GM18526 (cell line): Measurements from ENCODE around the gene SORCS2.

Experiments
- POLR2A ChIP-seq: IDR thresholded peaks from 3 replicates; pipeline ENCODE4 v1.6.1; 2011; ENCODE audit not compliant: insufficient read length; ENCODE audit errors: extremely low read depth

SORCS2 gene

DNA sequence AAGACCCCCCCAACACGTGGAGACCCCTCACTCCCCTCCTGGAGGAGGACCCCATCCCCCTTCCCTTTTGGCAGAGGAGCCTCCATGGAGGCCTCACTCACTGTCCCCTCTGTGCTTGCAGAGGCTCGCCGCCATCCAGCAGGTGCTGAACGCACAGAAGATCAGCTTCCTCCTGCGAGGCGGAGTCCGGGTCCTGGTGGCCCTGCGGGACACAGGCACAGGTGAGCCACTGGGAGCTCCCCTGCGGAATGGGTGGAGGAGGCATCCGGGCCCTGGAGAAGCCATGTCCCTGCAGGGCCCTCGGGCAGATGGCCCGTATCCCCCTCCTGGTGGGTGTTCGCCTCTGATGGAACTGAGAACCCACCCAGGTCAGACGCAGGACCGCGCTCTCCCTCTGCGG lies 540.9 kb downstream of the SORCS2 start:
- TF ChIP-seq POLR2A: no peak

DNA sequence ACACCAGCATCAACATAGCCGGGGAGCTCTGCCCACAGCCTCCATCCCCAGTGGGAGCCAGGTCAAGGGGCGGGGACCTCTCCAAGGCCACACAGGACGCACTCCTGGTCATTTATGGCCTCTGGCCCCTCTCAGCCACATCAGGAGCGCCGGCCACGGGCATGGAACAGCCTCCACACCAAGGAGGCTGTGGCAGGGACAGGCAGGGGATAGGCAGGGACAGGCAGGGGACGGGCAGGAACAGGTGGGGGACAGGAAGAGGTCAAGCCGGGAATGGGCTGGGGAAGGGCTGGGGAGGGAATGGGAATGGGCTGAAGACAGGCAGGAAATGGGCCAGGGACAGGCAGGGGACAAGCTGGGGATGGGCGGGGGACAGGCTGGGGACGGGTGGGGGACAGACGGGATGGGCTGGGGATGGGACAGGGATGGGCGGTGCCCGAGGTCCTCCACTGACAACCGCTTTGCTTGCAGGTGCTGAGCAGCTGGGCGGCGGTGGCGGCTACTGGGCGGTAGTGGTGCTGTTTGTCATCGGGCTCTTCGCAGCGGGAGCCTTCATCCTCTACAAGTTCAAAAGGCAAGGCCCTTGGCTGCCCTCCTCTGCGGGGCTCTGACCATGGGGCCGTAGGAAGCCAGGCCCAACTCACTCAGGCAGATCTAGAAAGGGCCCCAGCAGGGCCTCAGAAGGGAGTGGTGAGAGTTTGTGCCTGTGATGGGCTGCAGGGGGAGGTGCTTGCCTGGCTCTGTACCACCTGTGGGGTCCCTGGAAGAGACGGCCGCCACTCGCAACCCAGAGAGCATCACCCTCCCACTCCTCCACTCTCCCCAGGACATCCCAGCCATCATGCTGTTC lies 541.7 kb downstream of the SORCS2 start:
- TF ChIP-seq POLR2A: no peak

DNA sequence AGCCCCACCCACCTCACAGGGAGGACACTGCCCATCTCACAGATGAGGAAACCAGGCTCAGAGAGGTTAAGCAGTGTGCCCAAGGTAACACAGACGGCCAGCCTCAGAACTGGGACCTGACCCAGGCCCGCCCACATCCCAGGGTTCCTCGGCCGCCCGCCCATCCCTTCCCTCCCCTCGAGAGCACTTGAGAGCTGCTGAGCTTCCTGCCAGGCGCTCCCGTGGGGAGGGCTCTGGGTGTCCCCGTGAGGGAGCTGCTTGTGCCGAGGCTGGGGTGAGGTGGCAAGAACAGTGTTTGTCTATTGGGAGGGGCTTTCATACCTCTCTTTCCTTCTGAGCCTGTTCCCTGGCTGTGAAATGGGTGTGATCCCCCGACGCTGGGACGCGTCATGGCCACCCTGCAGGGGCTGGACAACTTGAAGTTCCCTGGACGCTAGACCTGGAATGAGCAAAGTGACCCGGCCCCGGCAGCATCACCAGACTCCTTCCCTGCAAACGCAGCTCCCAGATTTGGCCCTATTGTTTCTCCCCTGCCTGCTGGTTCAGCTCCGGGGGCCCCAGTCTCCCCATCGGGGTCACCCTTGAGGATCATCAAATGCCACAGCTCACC lies 542.4 kb downstream of the SORCS2 start:
- TF ChIP-seq POLR2A: no peak

DNA sequence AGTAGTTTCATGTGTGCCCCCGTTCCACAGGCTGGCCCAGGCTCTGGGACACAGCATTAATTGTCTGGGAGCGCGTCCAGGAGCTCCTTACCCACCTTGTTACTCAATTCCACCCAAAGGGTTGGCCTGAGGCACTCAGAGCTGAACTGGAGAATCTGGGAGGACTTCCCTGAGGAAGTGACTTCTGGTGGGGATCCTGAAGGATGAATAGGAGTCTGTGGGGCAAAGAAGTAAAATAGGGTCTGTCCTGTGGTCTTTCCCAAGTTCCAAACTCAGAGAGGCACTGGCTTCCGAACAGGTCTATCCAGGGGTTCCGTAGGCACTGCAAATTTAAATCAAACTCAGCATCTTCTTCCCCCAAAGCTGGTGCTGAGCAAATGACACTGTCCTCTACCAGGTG lies 543.1 kb downstream of the SORCS2 start:
- no peak for TF ChIP-seq POLR2A

DNA sequence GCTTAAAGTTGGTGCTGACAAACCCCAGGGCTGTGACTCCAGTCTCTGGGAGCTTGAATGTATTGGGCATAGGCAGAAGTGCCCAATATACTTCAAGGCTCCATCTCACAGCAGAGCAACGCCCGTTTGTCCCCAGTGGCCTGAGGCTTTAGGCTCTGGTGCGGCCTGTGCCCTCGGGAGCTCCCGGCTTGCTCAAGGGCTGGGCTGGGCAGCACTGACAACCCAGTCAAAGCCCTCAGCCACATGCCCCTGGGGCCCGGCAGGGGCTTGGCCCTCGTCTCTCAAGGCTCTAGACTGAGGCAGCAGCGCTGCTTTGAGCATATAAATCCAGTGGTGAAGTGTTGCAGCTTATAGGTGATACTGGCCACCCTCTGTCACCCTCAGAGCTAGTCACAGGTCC lies 543.6 kb downstream of the SORCS2 start:
- TF ChIP-seq POLR2A: no peak

DNA sequence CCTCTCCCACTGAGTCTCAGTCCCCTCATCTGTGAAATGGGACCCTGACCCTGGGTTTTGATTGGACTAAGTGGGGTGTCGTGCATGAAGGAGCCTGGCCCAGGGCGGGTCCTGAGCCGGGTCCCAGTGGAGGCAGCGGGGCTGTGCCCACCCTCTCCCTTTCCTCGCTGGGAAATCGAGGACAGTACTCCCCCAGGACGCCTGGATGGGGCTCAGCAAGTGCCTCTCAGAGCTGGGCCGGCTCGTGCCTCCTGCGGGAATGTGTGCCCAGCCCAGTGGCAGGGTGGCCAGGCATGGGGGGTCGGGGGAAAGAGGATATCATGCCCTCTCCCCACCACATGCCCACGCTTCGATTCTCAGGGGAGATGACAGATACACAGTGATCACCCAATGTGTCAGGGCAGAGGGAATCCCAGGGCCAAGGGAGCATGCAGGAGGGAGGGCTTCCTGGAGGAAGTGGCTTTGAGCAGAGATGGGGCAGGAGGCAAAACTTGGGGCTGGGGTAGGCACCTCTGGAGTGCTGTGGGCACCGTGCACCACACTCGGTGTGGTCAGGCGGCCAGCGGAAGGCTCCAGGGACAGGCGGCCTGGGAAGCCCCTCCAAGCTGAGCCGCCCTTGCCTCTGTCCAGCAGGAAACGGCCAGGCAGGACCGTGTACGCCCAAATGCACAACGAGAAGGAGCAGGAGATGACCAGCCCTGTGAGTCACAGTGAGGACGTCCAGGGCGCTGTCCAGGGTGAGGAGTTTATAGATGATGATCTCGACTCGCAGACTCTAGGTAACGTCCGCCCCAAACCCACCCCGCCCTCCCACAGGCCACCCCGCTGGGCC lies 544.3 kb downstream of the SORCS2 start:
- no peak for TF ChIP-seq POLR2A

DNA sequence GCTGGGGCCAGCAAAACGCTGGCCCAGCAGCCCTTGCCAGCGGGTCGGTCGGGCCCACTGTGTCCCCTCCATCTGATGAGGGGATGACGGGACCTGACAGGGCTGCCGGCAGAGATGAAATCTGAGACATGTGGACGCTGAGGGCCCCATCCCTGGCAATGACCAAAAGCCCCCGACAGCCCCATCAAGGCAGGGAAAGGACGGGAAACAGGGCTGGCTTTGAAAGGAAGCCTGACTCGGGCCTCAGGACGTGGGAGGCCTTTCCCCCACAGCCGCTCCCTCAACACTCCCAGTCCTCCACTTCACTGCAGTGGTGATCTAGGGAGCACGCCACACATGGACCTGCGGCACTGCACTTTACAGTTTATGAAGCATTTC lies 544.9 kb downstream of the SORCS2 start:
- no peak for TF ChIP-seq POLR2A

DNA sequence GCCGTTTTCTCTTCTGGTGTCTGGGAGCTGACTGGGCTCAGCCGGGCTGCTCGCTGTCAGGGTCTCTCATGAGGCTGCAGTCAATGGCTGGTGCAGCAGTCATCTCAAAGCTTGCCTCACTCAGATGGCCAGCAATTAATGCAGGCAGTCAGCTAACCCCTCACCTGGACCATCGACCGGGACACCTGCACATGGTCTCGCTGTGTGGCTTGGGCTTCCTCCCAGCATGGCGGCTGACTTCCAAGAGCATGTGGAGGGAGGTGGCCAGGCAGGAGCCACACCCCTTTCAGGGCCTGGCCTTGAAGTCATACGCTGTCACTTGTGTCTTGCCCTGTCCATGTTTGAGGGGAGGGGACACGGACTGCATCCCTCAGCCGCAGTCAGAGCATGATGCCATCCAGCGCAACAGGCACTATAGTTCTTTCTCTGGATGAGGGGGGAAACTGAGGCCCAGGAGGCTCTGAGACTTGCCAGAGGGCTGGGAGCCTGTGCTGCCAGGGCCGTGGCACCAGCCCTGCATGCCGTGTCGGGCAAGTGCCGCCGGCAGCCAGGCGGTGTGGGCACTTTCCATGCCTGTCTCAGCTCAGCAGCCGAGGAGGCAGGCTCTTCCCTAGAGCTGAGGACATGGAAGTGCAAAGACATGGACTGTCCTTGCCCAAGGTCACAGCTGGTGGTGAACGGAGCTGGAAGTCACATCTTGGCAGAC lies 545.6 kb downstream of the SORCS2 start:
- no peak for TF ChIP-seq POLR2A

DNA sequence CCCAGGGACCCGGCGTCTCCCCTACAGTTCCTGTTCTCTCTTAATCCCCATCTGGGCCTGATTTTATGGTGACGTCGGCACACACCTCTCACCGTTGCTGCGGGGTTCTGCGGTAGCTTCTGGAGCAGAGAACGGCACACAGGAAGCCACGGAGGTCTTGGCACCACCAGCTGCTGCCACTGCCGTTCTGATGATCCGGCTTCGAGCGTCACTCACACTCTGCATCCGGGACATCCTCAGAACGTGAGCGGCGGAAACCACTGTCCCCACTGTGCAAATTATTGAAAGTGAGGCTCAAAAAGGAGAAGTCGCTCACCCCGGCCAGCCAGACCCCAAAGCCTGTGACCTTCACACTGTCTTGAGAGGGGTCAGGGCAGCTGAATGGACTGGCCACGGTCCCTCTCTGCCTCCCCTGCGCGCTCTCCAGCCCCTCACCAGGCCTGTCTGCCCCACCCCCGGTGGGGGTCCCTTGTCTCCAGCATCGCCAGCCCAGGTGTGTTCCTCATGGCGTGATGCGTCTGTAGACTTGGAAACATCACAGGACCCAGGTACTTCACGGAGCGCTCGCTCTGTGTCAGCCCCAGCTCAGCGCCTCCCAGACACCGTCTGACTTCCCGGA lies 546.2 kb downstream of the SORCS2 start:
- TF ChIP-seq POLR2A: no peak

DNA sequence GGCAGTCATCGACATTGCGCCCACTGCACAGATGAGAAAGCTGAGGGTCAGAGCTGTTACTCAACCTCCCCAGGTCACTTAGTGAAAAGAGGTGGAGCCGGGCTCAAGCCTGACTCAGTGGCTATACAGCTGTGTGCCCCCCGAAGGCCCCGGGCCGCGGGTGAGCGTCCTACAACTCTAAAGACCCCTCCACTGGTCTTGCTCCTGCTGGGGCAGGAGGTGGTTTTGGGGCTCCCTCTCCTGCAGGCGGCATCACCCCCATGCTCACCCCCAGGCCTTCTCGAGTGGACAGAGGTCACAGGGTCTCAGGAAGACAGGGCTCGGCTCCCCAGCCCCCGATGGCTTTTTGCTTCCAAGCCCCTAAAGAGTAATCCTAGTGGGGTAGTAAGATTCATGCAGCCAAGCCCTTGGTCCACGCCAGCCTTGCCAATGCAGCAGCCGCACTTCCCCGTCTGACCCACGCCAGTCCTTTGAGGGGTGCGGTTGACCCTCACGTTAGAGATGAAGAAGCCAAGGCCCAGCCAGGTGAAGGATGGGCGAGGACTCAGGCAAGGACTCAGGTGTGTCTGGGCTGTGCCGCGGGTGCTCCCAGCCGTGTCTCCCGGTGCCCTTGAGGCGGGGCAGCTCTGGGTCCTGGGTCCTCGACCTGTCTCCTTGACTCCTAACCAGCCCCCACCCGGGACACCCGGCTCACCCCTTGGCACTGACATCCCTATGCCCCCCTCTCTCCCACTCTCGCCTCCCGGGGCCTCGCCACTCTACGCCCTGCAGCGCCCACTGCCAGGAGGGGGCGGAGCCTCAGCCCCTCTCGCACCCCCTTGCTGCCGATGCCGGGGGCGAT lies 547.0 kb downstream of the SORCS2 start:
- no peak for TF ChIP-seq POLR2A

DNA sequence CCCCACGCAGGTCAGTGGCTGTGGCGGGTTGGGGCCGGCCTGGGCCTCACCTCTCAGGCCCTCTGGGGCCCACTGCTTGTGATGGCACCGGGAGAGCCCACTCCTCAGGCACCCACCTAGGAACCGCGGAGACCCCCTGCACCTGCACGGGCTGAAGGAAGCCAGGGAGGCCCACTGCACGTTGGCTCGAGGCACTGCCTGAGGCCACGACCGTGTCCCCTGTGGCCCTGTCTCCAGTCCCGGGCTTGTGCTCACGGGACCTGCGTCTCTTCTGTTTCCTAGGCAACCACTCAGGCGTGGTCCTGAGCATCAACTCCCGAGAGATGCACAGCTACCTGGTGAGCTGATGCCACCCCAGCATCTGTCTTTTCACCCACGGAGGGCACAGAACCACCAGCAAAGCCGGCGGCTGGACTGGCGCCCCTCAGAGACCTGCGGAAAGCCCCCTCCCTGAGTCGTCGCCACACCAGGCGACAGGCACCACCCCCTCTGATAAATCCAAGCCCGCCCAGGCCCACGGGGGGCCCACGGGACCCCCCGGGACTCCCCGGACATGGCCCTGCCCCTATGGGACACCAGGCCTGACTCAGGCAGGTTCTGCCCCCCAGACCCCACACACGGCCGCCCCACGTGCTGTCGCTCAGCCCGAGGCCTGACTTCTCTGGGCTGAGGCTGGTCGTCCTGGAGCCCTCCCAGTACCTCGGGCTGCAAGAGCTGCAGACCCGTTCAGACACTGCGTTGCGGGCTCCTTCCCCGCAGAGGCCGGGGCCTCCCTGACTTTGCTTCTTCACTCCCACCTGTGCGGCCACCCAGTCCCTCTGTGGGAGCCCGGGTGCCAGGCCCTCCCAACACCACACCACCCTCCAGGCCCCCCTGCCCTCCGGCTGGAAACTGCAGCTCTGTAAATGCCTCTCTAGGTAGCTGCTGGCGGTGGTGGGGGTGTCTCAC lies 547.9 kb downstream of the SORCS2 start:
- TF ChIP-seq POLR2A: no peak

DNA sequence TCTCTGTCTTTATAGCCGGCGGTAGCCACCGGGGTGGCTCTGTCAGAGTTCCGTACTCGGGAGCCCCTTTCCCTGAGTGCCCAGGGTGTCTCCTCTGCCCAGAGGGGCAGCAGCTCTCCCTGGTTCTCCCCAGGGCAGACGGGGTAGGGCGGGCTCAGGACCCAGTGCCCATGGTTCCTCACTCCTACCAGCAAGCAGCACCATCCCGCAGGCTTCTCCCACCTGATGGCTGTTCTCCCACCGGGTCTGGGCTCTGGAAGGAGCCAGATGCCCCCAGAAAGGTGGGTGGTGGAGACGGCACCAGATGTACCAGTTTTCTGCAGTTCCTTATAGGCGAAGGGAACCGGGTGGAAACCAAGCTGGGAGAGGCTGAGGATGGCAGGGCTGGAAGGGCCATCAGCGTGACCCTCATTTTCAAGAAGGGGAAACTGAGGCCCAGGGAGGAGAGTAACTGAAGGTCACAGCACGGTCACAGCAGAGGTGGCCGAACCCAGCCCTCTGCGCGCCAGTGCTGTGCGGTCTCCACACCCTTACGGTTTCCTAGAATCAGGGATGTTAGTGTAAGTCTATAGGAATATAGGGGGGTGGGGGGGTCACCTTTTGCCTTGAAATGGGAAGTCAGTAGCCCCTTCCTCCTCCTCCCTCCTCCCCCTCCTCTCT lies 548.7 kb downstream of the SORCS2 start:
- TF ChIP-seq POLR2A: no peak
